Measurements from ENCODE around the gene GALNT18.

Gene GALNT18

DNA sequence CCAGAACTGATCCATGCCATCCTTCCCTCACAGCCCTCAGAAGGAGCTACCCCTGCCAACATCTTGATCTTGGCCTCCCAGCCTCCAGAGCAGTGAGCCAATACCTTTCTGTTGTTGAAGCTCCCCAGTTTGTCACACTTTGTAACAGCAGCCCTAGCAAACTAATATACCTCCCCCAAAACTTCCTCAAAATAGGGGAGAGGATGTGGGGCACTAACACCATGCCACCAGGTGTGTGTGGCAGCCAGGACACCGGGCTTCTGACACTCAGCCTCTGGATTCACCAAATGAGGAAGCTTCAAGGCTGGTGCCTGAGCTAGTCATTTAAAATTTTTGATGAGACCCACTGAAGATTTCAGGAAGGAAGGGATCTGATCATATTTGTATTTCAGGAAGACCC lies 353.7 kb downstream of the GALNT18 start:
- DNase-seq (no peak), ATAC-seq (no peak)

DNA sequence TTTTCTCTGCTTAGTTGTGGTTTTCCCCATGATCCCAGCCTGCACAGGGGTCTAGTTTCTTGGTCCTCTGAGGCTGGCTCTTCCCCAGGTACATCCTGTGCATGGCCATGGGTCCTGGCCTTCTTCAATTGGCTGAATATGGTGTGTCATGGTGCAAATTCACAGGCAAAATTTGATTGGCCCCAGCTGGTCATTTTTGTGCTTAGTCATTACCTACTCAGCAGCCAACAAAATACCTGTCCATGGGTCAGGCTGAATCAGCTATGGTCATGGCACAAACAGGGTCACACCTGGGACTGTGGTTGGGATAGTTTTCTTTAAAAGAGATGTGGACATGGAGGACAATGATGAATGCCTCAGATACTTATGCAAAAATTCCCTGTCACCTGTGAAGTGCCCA lies 354.5 kb downstream of the GALNT18 start:
- no peak for ATAC-seq
- no peak for DNase-seq

DNA sequence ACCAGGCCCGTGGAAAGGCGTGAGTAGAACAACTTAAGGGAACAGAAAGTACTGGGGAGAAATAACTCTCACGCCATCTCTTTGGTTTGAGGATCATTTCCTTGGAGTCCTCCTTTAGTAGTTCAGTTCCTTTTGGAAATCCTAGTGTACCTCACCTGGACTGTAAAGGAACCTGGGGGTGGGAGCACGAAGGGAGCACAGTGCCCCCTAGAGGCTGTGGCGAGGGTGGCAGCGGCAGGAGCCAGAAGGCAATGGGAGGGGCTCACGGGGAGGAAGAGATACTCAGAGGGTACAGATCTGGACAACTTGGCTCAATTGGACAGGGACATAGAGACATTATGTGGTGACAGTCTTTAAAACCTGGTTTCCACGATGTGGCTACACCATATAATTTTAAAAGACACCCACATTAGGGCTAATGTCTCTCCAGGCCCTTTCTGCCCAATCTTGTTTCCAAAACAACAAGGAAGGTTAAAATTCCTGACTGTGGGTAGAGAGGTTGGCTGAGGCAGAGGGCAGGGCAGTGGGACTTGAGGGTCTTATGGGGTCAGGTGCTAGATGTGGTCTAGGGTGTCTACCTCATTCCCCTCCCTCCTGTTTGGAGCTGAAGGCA lies 355.7 kb downstream of the GALNT18 start:
- ATAC-seq: no peak

DNA sequence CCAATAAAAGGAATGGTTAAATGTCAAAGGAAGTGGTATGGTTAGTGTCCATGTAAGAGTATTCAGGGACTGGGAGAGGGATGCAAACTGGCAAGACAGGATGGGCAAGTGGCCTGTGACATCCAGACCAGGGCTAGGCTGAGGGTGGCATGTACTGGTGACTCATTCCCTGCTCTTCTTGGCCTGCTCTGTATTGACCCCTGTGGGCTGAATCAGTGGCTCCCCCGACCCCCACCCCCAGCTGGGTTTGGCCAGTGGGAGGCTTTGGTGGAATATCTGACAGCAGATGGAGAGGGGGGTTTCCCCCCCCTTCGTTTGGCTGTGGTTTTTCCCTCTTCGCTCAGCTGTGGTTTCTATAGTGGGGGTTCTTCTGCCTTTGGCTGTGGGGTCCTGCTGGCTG lies 356.5 kb downstream of the GALNT18 start:
- DNase-seq: peak; percentile 16
- ATAC-seq: no peak

More for the DNA sequence above, 355.7 kb downstream of the GALNT18 start:
- peak; percentile 75 for DNase-seq

DNA sequence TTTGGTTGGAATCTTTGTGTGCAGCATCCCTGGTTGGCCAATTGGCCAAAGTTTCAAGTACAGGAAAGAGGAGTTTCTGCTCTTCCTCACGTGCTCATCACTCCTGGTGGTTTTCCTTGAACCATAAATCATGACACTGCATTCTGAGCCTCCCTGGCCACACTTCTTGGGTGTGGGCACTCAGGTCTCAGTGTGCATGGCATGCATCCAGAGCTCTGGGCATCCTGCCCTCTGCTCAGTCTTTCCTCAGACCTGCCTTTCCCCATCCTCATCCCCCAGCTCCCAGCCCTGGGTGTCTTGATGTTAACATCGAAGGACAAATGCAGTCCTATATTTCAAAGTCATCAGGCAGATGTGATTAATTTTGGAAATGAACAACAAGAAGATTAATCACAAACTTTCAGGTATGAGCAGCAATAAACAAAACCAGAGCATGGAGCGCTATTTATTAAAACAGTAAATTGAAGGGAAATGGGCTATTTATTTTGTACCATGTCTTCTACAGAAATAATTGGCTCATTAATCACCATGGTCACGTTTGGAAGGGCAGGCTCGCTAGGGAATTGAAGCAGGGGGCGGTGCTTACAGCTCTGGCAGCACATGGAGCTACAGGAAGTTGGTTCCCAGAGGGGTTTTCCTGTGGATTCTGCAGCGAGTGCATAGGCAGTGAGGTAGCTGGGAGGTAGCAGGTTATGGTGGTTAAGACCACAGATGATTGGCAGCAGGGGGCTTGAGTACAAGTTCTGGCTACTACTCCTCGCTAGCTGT lies 358.4 kb downstream of the GALNT18 start:
- no peak for ATAC-seq
- no peak for DNase-seq

DNA sequence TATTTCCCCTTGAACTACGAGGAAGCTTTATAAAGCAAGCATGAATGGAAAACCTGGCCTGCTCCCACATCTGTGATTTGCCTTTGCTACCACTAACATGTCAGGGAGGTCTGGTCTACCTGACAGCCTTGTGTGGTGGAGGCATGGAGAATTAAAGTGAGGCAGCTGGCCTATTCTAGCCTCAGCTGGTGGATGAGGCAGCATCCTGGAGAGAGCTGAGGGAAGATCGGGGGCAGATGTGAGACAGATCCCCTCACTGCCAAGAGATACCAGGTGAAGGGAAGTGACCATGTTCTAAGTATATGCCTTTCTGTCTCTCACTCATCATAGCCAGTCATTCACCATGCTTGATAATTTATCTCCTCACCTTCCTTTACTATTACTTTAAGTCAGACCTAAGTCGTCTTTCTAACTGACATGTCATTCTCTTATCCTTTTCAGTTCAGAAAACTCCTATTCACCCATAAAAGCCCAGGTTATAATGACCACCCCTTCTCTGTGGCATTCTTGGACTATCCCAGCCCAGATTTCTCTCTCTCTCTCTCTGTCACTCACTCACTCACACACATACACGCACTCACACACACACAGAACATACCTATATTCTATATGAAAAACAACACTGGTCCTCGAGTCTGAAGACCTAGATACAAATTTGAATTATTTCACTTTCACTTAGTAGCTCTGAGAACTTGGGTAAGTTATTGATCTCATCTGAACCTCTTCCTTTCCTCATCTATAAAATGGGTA lies 359.5 kb downstream of the GALNT18 start:
- DNase-seq (no peak), ATAC-seq (no peak)

DNA sequence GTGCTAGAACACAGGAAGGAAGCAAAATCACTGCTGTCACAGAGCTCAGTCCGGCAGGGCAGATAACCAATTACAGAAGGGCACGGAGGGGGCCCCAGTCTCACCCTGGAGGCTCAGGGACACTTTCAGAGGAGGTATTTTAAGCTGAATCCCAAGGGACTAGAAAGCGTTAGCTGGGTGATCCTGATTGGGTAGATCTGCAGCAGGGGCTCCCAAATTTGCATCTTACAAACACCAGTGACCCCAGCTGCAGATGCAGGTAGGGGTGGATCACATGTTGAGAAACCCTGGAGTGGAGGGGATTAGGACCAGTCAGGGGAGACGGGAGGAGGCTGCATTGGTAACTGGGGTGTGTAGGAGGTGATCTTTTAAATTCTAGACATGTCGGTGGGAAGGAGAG lies 360.2 kb downstream of the GALNT18 start:
- DNase-seq: no peak

DNA sequence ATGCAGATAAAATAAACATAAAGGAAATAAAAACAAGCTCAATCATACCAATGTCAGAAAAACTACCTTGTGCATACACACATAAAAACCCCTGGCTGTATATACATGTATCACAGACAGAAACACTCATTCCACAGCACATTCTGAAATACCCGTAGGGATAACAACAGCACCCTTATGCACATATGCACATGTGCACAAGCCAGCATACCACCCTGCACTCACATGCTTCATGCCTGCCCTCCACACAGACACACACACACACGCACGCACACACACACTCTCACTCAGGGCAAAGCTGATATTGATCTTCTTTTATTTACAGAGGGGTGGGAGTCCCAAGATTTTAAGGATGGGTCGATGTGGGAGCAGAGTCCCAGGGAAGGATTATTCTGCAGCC lies 360.9 kb downstream of the GALNT18 start:
- DNase-seq: no peak
- ATAC-seq: no peak

More for the DNA sequence above, 360.2 kb downstream of the GALNT18 start:
- ATAC-seq: no peak

DNA sequence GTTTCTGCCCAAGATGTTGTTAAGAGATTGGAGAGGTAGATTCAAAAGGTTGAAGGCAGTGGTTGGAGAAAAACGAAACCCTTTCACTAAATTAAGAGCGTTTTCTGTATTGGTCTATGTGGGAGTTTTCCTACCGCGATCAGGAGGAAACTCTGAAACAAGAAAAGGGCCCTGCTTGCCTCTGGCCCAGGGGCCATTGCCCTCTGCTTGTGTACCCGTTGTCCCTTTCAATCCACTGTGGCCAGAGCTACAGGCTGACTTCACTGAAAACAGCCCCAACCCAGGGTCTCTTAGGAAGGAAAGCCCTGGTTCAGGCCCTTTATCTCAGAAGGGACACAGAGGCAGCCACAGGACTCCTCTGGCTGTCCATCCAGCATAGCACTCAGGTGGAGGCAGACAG lies 367.8 kb downstream of the GALNT18 start:
- ATAC-seq (no peak), DNase-seq (no peak)

DNA sequence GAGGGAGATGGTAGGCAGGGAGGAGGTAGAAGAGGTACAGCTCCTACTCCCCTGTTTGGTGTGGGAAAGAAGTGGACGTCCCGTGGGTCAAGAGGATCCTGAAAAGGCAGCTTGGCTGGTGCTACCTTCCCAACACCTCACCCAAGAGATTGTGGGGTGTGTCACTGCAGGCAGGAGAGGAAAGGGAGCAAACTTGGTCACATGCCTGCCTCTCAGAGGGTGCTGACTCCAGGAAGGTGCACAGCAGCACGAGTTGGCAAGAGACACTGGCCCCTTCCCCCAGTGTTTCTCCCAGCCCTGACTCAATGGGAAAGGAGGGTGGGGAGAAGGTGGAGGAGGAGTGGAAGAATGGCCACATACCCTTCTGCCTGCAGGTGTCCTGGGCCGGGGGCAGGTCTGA lies 368.3 kb downstream of the GALNT18 start:
- DNase-seq (no peak), ATAC-seq (no peak)

DNA sequence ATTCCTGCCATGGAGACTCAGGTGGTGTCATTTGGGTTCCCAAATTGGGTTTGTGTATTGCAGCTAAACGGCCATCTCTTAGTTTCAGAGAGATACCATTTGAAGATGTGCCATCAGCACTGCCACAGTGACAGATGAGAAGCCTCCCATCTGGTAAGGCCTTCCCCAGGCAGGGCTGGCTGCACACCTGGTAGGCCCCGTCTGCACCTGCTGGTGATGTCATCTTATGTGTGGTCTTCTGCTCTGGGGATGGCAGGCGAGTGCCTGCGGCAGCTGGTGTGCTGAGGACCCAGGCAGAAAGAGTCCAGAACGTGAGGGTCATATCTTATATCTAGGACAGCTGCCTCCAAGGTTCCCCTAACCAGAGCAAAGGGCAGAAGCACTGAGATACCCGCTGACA lies 369.4 kb downstream of the GALNT18 start:
- DNase-seq: no peak
- no peak for ATAC-seq

DNA sequence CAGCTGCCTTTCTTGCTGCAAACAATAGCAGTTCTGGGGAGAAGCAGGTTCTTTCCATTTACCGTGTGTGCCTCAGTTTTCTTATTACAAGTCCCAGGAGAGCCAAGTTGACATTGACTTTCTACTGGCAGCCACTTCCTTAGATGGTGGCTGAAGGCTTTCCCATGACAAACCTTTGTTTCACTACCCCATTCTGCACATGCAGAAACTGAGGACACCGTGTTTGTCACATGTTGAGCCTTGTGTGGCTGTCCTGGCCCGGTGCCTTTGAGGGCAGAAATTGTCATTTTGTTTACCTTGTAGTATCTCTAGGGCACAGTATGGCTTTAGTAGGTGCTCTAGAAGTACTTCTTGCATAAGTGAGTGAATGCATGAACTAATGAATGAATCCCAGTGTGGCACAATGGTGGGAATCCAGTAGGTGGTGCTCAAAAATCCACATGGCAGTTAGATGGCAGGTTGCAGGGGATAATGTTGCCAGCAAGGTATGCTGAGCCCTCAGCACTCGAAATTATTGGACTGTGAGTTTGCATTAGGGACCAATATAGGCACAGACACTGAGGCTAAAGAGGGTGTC lies 370.3 kb downstream of the GALNT18 start:
- ATAC-seq: no peak

DNA sequence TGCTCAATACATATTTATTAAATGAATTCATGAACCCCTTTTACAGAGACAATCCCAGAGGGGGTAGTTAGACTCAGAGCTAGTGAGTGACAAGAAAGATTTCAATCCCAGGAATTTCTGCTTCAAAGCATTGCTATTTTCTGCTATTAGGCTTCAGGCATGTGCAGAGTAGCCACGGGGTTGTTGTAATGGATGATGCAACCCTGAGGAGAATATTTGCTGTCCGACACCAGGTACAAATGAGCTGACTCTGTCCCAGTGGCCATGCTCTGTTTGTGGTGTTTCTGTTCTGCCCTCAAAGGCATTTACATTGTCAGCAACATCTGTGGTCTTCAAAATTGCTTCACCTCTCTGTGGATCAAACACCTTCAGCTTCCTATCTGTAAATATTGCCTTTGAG lies 371.3 kb downstream of the GALNT18 start:
- DNase-seq: no peak

More for the DNA sequence above, 370.3 kb downstream of the GALNT18 start:
- DNase-seq: no peak

DNA sequence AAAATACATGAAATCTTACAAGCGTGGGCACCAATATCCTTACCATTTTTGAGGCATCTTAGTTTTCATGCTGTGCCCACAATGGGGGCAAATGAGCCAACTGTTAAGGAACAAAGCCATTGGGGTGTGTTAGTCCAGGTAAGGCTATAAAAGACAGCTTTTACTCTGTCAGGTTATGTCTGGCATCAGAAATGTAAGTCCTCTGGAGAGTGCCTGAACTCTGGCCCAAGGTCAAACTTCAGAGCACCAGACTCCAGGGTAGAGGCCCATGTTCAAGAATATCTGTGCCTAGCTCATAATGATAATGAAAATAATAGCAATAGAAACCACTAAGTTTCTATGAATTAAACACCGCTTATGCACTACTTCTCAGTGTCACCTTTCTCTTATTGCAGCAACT lies 374.2 kb downstream of the GALNT18 start:
- DNase-seq (no peak), ATAC-seq (no peak)

More for the DNA sequence above, 371.3 kb downstream of the GALNT18 start:
- ATAC-seq: no peak

DNA sequence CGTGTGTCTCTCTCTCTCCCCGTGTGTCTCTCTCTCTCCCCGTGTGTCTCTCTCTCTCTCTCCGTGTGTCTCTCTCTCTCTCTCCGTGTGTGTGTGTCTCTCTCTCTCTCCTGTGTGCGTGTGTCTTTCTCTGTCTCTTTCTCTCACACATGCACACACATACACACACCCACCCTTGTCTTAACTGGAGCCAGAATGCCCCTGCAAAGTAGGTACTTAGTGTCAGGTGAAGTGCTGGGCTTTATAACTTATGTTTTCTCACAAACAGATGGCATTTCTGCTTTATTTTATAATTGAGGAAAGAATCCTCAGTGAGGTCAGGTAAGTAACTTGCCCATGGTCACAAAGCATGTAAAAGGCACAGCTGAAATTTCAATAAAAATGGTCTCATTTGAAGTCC lies 374.7 kb downstream of the GALNT18 start:
- ATAC-seq (no peak), DNase-seq (no peak)

DNA sequence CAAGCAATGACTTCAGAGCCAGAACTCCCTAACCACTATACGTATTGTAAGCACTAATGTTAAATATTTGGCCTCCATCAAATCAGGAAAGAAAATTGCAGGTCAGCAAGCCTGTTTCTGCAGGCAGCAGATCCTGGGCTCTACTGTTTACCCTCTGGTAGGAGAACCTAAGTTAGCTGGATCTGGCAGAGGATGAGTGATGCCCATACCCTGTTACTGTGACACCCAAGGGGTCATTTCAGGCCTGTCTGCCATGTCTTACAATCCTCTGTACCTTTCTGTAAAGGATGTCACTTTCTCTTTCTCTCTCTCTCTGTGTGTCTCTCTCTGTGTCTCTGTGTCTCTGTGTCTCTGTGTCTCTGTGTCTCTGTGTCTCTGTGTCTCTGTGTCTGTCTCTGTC lies 375.6 kb downstream of the GALNT18 start:
- no peak for ATAC-seq
- no peak for DNase-seq

DNA sequence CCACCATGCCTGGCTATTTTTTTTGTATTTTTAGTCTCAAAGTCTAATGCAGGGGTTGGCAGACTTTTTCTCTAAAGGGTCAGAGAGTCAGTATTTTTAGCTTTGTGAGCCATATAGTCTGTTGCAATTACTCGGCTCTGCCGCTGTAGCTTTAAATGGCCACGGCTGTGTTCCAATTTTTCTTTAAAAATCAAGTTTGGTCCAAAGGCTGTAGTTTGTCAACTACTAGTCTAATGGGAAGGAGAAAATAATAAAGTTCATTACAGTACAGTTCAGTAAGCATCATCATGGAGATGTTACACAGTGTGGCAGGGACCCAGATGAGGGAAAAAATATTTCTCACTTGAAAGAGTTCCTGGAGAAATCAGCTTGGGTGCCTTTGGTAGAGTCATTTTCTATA lies 376.4 kb downstream of the GALNT18 start:
- DNase-seq (no peak), ATAC-seq (no peak)

DNA sequence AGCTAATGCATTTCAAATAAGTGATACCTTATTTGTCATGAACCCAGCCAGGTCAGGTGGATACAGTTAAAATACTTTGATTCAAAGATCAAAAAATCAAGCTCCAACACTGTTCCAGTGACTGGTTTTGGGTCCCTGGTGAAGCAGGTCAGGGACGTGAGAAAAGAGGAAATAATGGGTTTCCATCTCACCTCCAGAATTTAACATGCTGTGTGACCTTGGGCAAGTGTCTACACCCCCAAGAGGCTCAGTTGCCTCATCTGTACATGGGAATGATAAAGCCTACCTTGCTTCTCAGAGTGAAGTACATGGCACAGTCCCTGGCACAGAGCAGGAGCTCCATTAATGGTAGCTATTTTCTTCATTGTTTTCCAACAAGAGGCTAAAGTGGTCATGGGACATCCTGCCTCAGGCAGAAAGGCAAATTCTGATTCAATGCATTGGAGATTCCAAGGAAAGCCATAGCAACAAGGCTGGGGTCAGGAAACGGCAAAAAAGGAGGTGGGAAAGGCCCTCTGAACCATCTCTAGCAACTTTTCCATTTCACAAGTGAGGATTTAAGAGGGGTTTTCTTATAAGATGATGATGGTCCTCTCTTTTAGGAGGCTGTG lies 377.2 kb downstream of the GALNT18 start:
- DNase-seq: no peak
- no peak for ATAC-seq

DNA sequence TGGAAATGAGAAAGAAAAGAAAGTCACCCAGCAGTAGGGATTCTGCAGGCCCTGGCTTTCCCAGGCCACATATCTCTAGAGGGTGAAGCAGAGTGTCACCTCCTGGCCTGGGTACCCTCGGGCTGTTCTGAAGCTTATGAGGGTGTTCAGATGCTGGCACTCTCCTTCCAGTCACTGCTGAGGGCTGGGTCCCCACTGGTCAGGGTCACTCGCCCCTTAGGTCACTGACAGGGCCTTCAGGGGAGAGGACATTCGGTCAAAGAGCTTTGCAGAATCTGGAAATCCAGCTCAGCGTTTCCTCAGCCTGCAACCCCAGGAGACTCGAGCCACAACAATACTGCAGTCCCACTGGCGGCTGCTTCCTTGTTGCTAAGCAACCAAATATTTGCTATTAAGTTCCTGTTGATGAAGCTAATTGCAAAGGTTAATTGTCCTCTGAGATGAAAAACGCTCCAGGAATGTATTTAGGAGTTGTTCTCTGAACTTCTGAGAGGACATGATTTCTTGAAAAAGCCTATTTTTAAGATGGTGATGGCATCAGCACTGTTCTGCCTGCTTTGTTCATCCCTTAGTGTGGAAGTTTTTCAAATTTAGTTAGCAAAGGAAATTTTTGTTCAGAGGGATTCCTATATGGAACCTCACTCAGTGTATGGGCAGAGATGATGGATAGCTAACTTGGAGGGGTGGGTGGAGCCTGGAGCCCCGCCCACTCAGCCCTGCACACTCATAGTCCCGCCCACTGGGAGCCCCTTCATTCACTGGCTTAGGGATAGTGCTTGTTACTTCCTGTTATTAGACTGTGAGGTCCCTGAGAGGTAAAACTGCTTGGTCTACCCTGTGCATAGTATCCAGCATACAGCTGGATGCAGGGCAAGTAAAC lies 378.0 kb downstream of the GALNT18 start:
- DNase-seq (peak; percentile 30), ATAC-seq (peak; percentile 52)

DNA sequence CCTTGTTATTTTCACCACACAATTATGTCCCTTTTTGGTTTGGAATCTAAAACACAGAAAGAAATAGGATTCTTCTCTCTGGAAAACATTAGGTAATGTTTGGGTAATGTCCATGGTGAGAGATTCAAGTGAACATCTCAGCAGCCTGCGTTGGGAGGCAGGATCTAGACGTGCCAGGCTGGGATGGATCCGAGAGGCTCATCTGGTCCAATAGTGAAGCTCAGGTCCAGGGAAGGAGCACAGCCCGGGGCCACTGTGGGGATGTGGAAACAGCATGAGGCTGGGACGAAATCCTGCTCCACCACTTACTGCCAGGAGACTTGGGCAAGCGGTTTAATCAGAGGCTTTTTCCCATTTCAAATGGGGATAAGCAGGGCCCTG lies 378.6 kb downstream of the GALNT18 start:
- ATAC-seq (no peak), DNase-seq (no peak)

DNA sequence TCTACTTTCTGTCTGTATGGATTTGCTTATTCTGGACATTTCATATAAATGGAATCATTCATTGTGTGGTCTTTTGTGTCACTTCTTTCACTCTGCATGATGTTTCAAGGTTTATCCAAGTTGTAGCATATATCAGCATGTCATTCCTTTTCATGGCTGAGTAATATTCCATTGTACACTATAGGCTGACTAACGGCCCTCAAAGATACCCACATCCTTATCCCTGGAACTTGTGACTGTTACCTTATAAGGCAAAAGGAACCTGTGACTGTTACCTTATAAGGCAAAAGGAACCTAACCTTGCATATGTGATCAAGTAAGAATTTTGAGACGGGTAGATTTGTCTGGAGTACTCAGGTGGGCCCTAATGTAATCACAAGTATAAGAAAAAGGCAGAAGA lies 380.5 kb downstream of the GALNT18 start:
- DNase-seq: no peak
- no peak for ATAC-seq

DNA sequence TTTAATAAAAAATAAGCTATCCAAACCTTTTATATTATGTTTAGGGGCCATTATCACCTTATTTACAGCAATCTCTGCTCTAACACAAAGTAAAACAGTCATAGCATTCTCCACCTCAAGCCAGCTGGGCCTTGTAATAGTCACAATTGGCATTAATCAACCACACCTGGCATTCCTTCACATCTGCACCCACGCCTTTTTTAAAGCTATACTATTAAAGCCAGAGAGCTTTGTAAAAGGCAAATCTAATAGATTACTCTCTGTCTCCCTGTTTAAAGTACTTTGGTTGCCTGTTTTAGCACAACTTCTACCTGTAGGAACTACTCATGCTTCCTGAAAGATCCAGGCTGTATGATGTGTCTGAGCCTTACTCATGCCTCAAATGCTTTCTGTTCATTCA lies 381.8 kb downstream of the GALNT18 start:
- ATAC-seq (no peak), DNase-seq (no peak)

All from stimulated activated naive CD8-positive, alpha-beta T cell treated with anti-CD3 and anti-CD28 coated beads, Interleukin-15, Interleukin-2, amounts not matched to agents 100 U/mL and 50 U/mL, for 24 hours (primary cell).